ENCODE measurements around the gene RYR2. TPM values are rescaled to one million over a fixed set of nuclear protein-coding genes. Genes with fewer than 3 reads are reported as not detected.
"Not testable (repeated sequence)": the region's sequence is repeated elsewhere in the genome, so short reads cannot be mapped to it uniquely, and the experiment has no call there.

Gene RYR2
- total RNA-seq, 6 experiments from 2014 or later, result 0.05 to 0.17 TPM; not detected in 4

GRCh38 chr1:237814319-237814924 is 772.4 kb downstream of the RYR2 start:
- no peaks in the 10 kb centered on the region for H3K36me3 Mint-ChIP-seq (ENCODE audit: low read depth)
- H3K9me3 Mint-ChIP-seq, result no peaks in the 10 kb centered on the region; the same call in 1 of the 2 replicates
- DNase-seq, result no peak
- H3K27me3 Mint-ChIP-seq (ENCODE audit: insufficient read depth), result no peaks in the 10 kb centered on the region
- H3K27ac Mint-ChIP-seq, result no peak overlapping the region
- TF ChIP-seq CTCF (IDR thresholded peaks at IDR 0.05), result peak; percentile 85
- H3K4me3 Mint-ChIP-seq, result no peak overlapping the region
- peaks cover 49% of the 10 kb centered on the region for H3K4me1 Mint-ChIP-seq (ENCODE audit: low read depth)

DNA sequence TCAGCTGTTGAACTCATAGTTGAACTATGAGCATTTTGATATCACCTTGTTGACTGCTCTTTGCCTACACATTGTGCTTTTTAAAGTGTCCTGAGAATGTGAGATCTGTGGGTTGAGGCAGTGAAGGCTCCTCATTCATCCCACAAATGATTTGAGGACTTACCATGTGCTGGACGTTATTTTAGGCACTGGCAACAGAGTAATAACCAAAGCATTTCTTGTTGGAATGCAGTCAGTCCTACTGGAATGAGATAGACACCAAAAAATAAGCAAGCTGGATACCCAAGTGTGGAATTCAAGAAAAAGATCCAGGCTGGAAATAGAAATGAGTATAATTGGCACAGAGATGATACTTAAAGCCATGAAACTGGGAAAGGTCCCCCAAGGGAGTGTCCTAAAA is 775.3 kb downstream of the RYR2 start:
- no peak for TF ChIP-seq CTCF (IDR thresholded peaks at IDR 0.05)
- Mint-ChIP-seq H3K27me3 (ENCODE audit: insufficient read depth) (peaks cover 2% of the 10 kb centered on the region; the same call in 1 of the 2 replicates), H3K4me3 (peak overlapping the region; percentile 10; the same call in 1 of the 2 replicates), H3K27ac (peak overlapping the region; percentile 52), H3K9me3 (no peaks in the 10 kb centered on the region; the same call in 1 of the 2 replicates), H3K4me1 (ENCODE audit: low read depth) (peaks cover 47% of the 10 kb centered on the region), H3K36me3 (ENCODE audit: low read depth) (no peaks in the 10 kb centered on the region)
- DNase-seq, result peak; percentile 39

GRCh38 chr1:237820634-237821033 is 778.6 kb downstream of the RYR2 start:
- not testable (repeated sequence) for H3K36me3 Mint-ChIP-seq (ENCODE audit: low read depth); H3K9me3 Mint-ChIP-seq; DNase-seq; H3K27me3 Mint-ChIP-seq (ENCODE audit: insufficient read depth); H3K4me3 Mint-ChIP-seq; H3K27ac Mint-ChIP-seq
- H3K4me1 Mint-ChIP-seq (ENCODE audit: low read depth), result peaks cover 30% of the 10 kb centered on the region

DNA sequence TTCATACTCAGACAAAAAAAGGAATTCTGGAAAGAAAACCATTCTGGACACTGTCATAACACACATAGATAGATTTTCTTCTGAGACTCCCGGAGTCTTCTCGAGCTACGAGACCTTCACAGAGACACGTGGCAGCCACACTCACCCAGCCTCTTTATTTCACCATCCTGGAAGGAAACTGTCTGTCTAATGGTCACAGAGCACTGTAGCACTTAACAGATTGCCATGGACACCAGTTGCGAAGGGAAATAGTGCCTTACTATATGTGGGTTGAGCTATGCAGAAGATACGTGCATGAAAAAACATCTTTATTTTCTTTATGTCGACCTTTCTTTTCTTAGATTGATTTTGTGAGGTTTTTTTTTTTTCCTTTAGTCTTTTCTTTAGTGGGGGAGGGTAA is 790.9 kb downstream of the RYR2 start:
- peaks cover 5% of the 10 kb centered on the region; the same call in 1 of the 2 replicates for H3K27me3 Mint-ChIP-seq (ENCODE audit: insufficient read depth)
- H3K36me3 Mint-ChIP-seq (ENCODE audit: low read depth), result no peaks in the 10 kb centered on the region
- no peak overlapping the region for H3K27ac Mint-ChIP-seq
- no peaks in the 10 kb centered on the region for H3K4me1 Mint-ChIP-seq (ENCODE audit: low read depth)
- H3K9me3 Mint-ChIP-seq, result peaks cover 3% of the 10 kb centered on the region; the same call in 1 of the 2 replicates
- no peak for DNase-seq
- no peak for TF ChIP-seq CTCF (IDR thresholded peaks at IDR 0.05)
- no peak overlapping the region for H3K4me3 Mint-ChIP-seq

- H3K4me3 Mint-ChIP-seq, result no peak overlapping the region
- no peak for DNase-seq
- H3K4me1 Mint-ChIP-seq (ENCODE audit: low read depth), result no peaks in the 10 kb centered on the region
- no peak for TF ChIP-seq CTCF (IDR thresholded peaks at IDR 0.05)
- H3K9me3 Mint-ChIP-seq, result peaks cover 3% of the 10 kb centered on the region; the same call in 1 of the 2 replicates
- H3K27me3 Mint-ChIP-seq (ENCODE audit: insufficient read depth), result peaks cover 5% of the 10 kb centered on the region
- H3K27ac Mint-ChIP-seq, result no peak overlapping the region
- no peaks in the 10 kb centered on the region for H3K36me3 Mint-ChIP-seq (ENCODE audit: low read depth)
Measured at GRCh38 chr1:237834048-237834447, 792.1 kb downstream of the RYR2 start.

GRCh38 chr1:237834461-237834860 is 792.5 kb downstream of the RYR2 start:
- Mint-ChIP-seq H3K27ac (no peak overlapping the region), H3K36me3 (ENCODE audit: low read depth) (no peaks in the 10 kb centered on the region), H3K9me3 (peaks cover 3% of the 10 kb centered on the region; the same call in 1 of the 2 replicates), H3K4me3 (no peak overlapping the region), H3K27me3 (ENCODE audit: insufficient read depth) (peaks cover 5% of the 10 kb centered on the region), H3K4me1 (ENCODE audit: low read depth) (no peaks in the 10 kb centered on the region)
- no peak for TF ChIP-seq CTCF (IDR thresholded peaks at IDR 0.05)
- no peak for DNase-seq
